Esophagus squamous epithelium (tissue), 5 donors: Measurements from ENCODE around the gene ALG1L2. TPM values are rescaled to one million over a fixed set of nuclear protein-coding genes. Genes with fewer than 3 reads are reported as not detected.
"Not testable (repeated sequence)": the region's sequence is repeated elsewhere in the genome, so short reads cannot be mapped to it uniquely, and the experiment has no call there.

Source experiments
- DNase-seq: peaks from one replicate; lab custom pipeline; 2025; lab: John Stamatoyannopoulos, UW
- H3K27ac ChIP-seq, 4 donors: fragments of 200-600 bp; sonication (generic); one replicate each; pipeline ENCODE4 v1.5.1; 2016 to 2019; ENCODE audit warnings: mild to moderate bottlenecking in 1 of 4
- H3K27me3 ChIP-seq, 4 donors: fragments of 200-600 bp; sonication (generic); 1 replicate in 3 of 4; 2 replicates in 1 of 4; pipeline versions ENCODE4 v1.5.1 to v1.6.0; 2017 to 2021; ENCODE audit warnings: antibody characterized with exemption in 1 of 4
- H3K36me3 ChIP-seq, 3 donors: fragments of 200-600 bp; sonication (generic); one replicate each; pipeline ENCODE4 v1.5.1; 2016 to 2019
- H3K4me1 ChIP-seq, 3 donors: fragments of 200-600 bp; sonication (generic); one replicate each; pipeline ENCODE4 v1.5.1; 2017 to 2019
- H3K4me3 ChIP-seq, 4 donors: fragments of 200-600 bp; sonication (generic); 1 replicate in 3 of 4; 2 replicates in 1 of 4; pipeline ENCODE4 v1.5.1; 2016 to 2019; ENCODE audit warnings: mild to moderate bottlenecking in 2 of 4, moderate library complexity in 1 of 4
- H3K9me3 ChIP-seq, 3 donors: fragments of 200-600 bp; sonication (generic); one replicate each; pipeline ENCODE4 v1.5.1; 2016 to 2019
- POLR2A ChIP-seq, 4 donors: fragments of 450-650 bp; IDR thresholded peaks; one replicate each; pipeline ENCODE4 v1.6.1; 2017; ENCODE audit warnings: antibody characterized with exemption in 4 of 4, mild to moderate bottlenecking in 4 of 4, moderate library complexity in 3 of 4
- WGBS, 2 donors: methylation state at CpG; one replicate each; pipeline ENCODE4 v1.1.5; 2018; 5-methylcytosine and 5-hydroxymethylcytosine counted together
- intact Hi-C: fragments of 100-400 bp; cut with DNase I; formaldehyde crosslinking; loops from one replicate; pipeline ENCODE4 v1.15.0; 2022
- total RNA-seq, 4 donors: library from RNA; depleted of rRNA; stranded (reverse); fragments of >200 nt; gene quantifications; one replicate each; pipeline ENCODE4 v1.1.0, GENCODE V29; 2016
- TF ChIP-seq, protein P1 (sequence below), 6 experiments: fragments of 450-650 bp in 4 of 6; fragments of 200-600 bp in 2 of 6; sonication (generic) in 2 of 6; IDR thresholded peaks; one replicate each; pipeline ENCODE4 v1.5.1; 2016 to 2019; ENCODE audit warnings: antibody characterized with exemption in 6 of 6, mild to moderate bottlenecking in 4 of 6, moderate library complexity in 4 of 6
- donor health status: DM: yes; HTN: yes; CAD: no.

ALG1L2 gene
- total RNA-seq, 4 donors from 2014 or later, result not detected

DNA sequence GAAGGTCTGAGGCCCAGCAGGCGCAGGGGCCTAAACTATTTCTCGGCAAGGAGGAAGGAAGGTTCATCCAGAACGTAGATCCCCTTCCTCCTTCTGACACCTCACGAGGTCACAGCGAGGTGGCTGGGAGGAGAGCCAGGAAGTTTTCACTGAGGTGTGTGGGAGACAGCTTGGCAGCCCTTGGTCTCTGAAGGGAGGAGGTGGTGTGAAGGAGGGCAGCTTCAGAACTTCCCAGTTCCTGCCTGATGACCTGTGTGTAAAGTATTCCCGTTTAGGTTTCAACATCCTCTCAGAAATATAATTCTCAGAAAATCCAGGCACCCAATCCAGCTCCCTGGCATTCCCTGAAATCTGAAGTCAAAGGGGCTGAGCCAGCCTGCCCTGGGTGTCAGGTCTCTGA is 22.9 kb upstream of the ALG1L2 start:
- H3K36me3 ChIP-seq, H3K4me3 ChIP-seq, DNase-seq, intact Hi-C loops, H3K27me3 ChIP-seq, H3K4me1 ChIP-seq, H3K9me3 ChIP-seq: not testable (repeated sequence)
- WGBS, 2 donors, result 6% methylated on average over 3 of the region's 6 CpGs; no CpG with 5 or more reads in 1 of the 2 donors
- H3K27ac ChIP-seq, result peak overlapping the region in 1 of 4 donors; percentile 51

DNA sequence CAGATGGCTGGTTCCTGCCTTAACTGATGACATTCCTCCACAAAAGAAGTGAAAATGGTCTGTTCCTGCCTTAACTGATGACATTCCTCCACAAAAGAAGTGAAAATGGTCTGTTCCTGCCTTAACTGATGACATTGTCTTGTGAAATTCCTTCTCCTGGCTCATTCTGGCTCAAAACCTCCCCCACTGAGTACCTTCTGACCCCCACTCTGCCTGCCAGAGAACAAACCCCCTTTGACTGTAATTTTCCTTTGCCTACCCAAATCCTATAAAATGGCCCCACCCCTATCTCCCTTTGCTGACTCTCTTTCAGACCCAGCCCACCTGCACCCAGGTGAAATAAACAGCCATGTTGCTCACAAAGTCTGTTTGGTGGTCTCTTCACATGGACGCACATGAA is 22.5 kb upstream of the ALG1L2 start:
- H3K4me1 ChIP-seq, H3K4me3 ChIP-seq, DNase-seq, H3K27me3 ChIP-seq, H3K27ac ChIP-seq, H3K36me3 ChIP-seq, intact Hi-C loops, H3K9me3 ChIP-seq: not testable (repeated sequence)
- 67% methylated on average over 1 of the region's 1 CpG; no CpG with 5 or more reads in 1 of the 2 donors for WGBS, 2 donors

DNA sequence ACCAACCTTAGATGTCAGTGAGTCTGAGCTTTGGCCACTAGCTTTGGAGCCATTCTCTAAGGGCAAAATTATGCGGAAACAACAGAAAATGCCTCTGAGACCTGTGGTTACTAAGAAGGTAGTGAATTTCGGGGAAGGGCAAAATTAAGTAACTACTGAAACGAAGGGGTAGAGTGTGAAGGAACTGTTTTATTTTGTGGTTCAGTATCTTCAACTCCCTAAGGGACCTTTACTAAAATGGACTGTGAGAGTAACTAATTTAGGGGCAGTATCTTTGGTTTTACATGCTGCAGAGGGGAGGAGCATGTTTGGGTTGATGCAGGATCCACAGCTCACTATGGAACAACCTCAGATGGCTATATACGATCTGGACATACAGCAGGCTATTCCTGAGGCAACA is 8.0 kb upstream of the ALG1L2 start:
- H3K36me3 ChIP-seq, result no peaks in the 10 kb centered on the region
- H3K27me3 ChIP-seq, result no peaks in the 10 kb centered on the region
- intact Hi-C loops, result no loop called here
- no peak for DNase-seq
- no peaks in the 10 kb centered on the region for H3K9me3 ChIP-seq
- WGBS, 2 donors, result 76 to 80% methylated on average over 3 to 4 of the region's 4 CpGs
- no peaks in the 10 kb centered on the region for H3K4me1 ChIP-seq
- no peak overlapping the region for H3K4me3 ChIP-seq
- TF ChIP-seq, protein P1, sequence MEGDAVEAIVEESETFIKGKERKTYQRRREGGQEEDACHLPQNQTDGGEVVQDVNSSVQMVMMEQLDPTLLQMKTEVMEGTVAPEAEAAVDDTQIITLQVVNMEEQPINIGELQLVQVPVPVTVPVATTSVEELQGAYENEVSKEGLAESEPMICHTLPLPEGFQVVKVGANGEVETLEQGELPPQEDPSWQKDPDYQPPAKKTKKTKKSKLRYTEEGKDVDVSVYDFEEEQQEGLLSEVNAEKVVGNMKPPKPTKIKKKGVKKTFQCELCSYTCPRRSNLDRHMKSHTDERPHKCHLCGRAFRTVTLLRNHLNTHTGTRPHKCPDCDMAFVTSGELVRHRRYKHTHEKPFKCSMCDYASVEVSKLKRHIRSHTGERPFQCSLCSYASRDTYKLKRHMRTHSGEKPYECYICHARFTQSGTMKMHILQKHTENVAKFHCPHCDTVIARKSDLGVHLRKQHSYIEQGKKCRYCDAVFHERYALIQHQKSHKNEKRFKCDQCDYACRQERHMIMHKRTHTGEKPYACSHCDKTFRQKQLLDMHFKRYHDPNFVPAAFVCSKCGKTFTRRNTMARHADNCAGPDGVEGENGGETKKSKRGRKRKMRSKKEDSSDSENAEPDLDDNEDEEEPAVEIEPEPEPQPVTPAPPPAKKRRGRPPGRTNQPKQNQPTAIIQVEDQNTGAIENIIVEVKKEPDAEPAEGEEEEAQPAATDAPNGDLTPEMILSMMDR (IDR thresholded peaks at IDR 0.05), result no peak
- TF ChIP-seq POLR2A (IDR thresholded peaks at IDR 0.05), result no peak
- no peak overlapping the region for H3K27ac ChIP-seq

DNA sequence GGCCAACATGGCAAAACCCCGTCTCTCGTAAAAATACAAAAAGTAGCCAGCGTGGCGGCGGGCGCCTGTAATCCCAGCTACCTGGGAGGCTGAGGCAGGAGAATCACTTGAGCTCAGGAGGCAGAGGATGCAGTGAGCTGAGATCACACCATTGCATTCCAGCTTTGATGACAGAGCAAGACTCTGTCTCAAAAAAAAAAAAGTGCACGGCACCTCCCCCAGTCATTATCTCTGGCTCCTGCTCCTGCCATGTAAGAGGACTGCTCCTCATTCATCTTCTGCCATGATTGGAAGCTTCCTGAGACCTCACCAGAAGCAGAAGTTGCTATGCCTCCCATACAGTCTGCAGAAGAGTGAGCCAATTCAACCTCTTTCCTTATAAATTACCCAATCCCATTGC is 4.0 kb upstream of the ALG1L2 start:
- TF ChIP-seq POLR2A (IDR thresholded peaks at IDR 0.05), result no peak
- TF ChIP-seq, protein P1 (IDR thresholded peaks at IDR 0.05), result no peak
- Histone ChIP-seq H3K4me1 (no peaks in the 10 kb centered on the region), H3K36me3 (no peaks in the 10 kb centered on the region), H3K4me3 (no peak overlapping the region), H3K27me3 (no peaks in the 10 kb centered on the region), H3K9me3 (no peaks in the 10 kb centered on the region), H3K27ac (no peak overlapping the region)
- 90 to 95% methylated on average over 6 to 7 of the region's 7 CpGs for WGBS, 2 donors
- intact Hi-C loops, result no loop called here
- no peak for DNase-seq

DNA sequence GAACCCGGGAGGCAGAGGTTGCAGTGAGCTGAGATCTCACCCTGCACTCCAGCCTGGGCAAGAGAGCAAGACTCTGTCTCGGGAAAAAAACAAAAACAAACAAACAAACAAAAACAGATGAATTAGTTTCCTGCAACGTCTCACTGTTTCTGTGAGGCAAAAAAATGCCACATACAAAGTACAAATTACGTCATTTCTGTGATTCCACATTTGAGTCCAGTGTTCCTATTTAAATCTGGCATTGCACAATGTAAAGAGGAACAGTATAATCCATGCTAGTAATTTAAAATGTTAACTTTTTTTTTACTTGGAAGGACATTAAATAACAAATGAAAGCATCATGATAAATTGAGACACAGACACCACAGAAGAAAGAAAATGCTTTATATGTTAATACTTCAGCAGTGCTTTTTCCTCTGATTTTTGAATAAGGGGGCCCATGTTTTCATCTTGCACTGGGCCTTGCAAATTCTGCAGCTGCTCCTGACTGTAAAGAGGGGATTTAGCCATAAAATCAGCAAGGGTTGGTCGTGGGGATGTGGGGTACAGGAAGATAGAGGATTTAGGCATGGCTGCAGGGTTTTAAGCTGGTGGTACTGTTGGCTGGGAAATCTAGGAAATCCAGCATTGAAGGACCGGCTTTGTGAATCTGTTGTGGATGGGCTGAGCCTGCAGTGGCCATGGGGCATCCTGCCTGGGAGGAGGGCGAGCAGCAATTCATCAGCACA is 1.9 kb downstream of the ALG1L2 start:
- H3K4me1 ChIP-seq, H3K4me3 ChIP-seq, H3K9me3 ChIP-seq, H3K27ac ChIP-seq, H3K36me3 ChIP-seq, DNase-seq, intact Hi-C loops, H3K27me3 ChIP-seq: not testable (repeated sequence)
- 60 to 67% methylated on average over 7 of the region's 7 CpGs for WGBS, 2 donors

DNA sequence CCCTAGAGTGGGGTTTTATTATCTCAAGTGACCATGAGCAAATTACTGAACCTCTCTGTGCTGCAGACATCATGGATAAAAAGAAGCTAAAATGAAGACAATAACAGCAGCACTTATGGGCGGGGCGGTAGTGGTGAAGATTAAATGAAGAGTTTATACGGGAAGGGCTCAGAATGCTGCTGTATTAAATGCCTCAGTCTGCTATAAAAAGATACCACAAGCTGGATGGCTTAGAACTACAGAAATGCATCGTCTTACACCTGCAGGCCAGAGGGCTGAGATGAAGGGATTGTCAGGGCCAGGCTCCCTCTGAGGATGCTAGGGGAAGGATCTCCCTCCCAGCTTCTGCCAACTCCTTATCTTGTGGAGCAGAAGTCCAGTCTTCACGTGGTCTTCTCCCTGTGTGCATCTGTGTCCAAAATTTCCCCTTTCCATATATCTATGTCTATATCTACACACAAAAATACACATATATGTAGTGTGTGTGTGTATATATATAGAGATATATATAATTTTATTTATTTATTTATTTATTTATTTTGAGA is 2.9 kb downstream of the ALG1L2 start:
- no peak overlapping the region for H3K4me3 ChIP-seq
- intact Hi-C loops, result no loop called here
- DNase-seq, result no peak
- 47 to 81% methylated on average over 5 of the region's 5 CpGs for WGBS, 2 donors
- TF ChIP-seq, protein P1 (IDR thresholded peaks at IDR 0.05), result no peak
- no peak for TF ChIP-seq POLR2A (IDR thresholded peaks at IDR 0.05)
- no peak overlapping the region for H3K27ac ChIP-seq
- no peaks in the 10 kb centered on the region for H3K36me3 ChIP-seq
- H3K27me3 ChIP-seq, result no peaks in the 10 kb centered on the region
- H3K4me1 ChIP-seq, result no peaks in the 10 kb centered on the region
- no peaks in the 10 kb centered on the region for H3K9me3 ChIP-seq
